Parathyroid adenoma (tissue), 2 donors: Measurements from ENCODE around the gene CSF1R.

Experiments used
- H2AFZ ChIP-seq: fragments of 300-600 bp; sonication (generic); one replicate; pipeline ENCODE4 v1.7.0; 2017; ENCODE audit warnings: antibody characterized with exemption, mild to moderate bottlenecking
- H3K27ac ChIP-seq: fragments of 300-600 bp; sonication (generic); one replicate; pipeline ENCODE4 v1.7.0; 2017
- H3K27me3 ChIP-seq: fragments of 300-600 bp; sonication (generic); one replicate; pipeline ENCODE4 v1.7.0; 2017; ENCODE audit warnings: low read length; ENCODE audit not compliant: control insufficient read depth, insufficient read depth
- H3K36me3 ChIP-seq: fragments of 300-600 bp; sonication (generic); one replicate; pipeline ENCODE4 v1.7.0; 2017; ENCODE audit warnings: low read length; ENCODE audit not compliant: control insufficient read depth, insufficient read depth
- H3K4me1 ChIP-seq: fragments of 300-600 bp; sonication (generic); one replicate; pipeline ENCODE4 v1.7.0; 2017; ENCODE audit warnings: control low read depth
- H3K4me2 ChIP-seq: fragments of 300-600 bp; sonication (generic); one replicate; pipeline ENCODE4 v1.7.0; 2017; ENCODE audit warnings: low read length
- H3K4me3 ChIP-seq: fragments of 300-600 bp; sonication (generic); one replicate; pipeline ENCODE4 v1.7.0; 2017; ENCODE audit warnings: low read depth, low read length
- H3K79me2 ChIP-seq: fragments of 300-600 bp; sonication (generic); one replicate; pipeline ENCODE4 v1.7.0; 2017; ENCODE audit warnings: control low read depth
- H3K9ac ChIP-seq: fragments of 300-600 bp; sonication (generic); one replicate; pipeline ENCODE4 v1.7.0; 2017; ENCODE audit warnings: mild to moderate bottlenecking
- H3K9me3 ChIP-seq: fragments of 300-600 bp; sonication (generic); one replicate; pipeline ENCODE4 v1.7.0; 2017; ENCODE audit warnings: low read length; ENCODE audit not compliant: control insufficient read depth
- TF ChIP-seq, protein P1 (sequence below): fragments of 300-600 bp; sonication (generic); IDR thresholded peaks from one replicate; pipeline ENCODE4 v1.7.0; 2017; ENCODE audit warnings: antibody characterized with exemption, mild to moderate bottlenecking
- donor health status: primary hyperparathyroidism.

Gene CSF1R

DNA sequence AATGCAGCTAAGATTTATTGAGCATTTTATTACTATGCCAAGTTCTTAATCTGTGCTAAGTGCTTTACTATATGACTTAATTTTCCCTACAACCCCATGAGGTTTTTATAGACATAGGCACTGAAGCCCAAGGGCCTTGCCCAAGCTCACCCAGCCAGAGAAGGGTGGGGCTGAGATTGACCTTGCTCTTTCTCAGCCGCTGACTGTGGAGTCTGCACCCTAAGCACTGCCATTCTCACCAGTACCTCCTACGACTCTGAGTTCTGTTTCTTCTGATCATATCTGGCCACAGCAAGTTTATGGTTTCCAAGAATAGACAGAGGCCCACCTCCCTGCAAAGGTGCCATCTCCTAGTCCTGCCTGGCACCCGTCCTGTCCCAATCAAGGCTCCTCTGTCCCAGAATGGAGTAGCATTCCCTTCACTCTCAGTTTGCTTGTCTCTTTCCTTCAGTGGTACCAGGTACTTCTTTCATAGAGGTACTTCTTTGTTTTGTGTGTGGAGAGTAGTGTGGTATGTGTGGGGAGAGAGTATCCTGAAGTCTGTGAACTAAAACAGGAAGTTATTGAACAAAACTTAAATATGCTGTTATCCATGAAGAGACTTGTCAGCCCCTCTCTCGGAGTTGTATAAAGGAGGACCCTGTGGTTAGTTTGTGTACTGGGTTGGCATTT lies 42.6 kb downstream of the CSF1R start:
- H2AFZ ChIP-seq: no peak overlapping the region
- no peaks in the 10 kb centered on the region for H3K79me2 ChIP-seq
- peak overlapping the region; percentile 11 for H3K27ac ChIP-seq
- H3K27me3 ChIP-seq: no peaks in the 10 kb centered on the region
- H3K36me3 ChIP-seq: no peaks in the 10 kb centered on the region
- H3K4me3 ChIP-seq: no peak overlapping the region
- TF ChIP-seq, protein P1, sequence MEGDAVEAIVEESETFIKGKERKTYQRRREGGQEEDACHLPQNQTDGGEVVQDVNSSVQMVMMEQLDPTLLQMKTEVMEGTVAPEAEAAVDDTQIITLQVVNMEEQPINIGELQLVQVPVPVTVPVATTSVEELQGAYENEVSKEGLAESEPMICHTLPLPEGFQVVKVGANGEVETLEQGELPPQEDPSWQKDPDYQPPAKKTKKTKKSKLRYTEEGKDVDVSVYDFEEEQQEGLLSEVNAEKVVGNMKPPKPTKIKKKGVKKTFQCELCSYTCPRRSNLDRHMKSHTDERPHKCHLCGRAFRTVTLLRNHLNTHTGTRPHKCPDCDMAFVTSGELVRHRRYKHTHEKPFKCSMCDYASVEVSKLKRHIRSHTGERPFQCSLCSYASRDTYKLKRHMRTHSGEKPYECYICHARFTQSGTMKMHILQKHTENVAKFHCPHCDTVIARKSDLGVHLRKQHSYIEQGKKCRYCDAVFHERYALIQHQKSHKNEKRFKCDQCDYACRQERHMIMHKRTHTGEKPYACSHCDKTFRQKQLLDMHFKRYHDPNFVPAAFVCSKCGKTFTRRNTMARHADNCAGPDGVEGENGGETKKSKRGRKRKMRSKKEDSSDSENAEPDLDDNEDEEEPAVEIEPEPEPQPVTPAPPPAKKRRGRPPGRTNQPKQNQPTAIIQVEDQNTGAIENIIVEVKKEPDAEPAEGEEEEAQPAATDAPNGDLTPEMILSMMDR: no peak
- no peak overlapping the region for H3K4me2 ChIP-seq
- peaks cover 18% of the 10 kb centered on the region for H3K4me1 ChIP-seq
- no peak overlapping the region for H3K9ac ChIP-seq
- H3K9me3 ChIP-seq: no peaks in the 10 kb centered on the region

DNA sequence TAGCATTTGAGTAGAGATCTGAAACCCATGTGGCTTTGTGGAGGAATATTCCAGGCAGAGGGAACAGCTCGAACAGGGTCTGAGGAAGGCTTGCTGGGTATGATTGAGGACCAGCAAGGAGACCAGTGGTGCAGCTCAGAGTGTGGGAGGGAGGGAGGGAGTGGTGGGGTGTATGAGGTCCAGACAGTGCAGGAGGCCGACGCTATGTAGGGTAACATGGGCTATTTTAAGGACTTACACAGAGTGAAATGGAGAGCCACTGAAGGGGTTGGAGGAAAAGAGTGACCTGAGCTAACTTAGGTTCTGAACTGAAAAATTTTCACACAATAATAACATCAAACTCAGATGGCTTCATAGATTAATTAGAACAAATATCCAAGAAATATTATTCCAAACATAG lies 43.9 kb downstream of the CSF1R start:
- Histone ChIP-seq H3K36me3 (no peaks in the 10 kb centered on the region), H2AFZ (no peak overlapping the region), H3K4me3 (no peak overlapping the region), H3K27me3 (no peaks in the 10 kb centered on the region), H3K4me2 (no peak overlapping the region), H3K79me2 (no peaks in the 10 kb centered on the region), H3K27ac (no peak overlapping the region), H3K9me3 (no peaks in the 10 kb centered on the region), H3K4me1 (peaks cover 18% of the 10 kb centered on the region), H3K9ac (no peak overlapping the region)
- TF ChIP-seq, protein P1: no peak

DNA sequence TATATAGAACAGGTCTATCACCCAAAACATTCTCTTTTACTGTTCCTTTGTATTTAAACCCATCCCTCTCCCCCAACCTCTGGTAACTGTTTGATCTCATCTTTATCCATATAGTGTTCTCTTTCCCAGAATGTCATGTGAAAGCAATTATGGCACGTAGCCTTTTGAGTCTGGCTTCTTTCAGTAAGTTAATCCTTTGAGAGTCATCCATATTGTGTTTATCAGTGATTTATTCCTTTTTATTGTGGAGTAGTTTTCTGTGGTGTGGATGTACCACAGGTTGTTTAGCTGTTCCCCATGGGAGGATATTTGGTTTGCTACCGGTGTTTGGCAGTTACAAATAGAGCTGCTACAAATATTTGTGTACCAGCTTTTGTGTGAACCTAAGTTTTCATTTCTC lies 47.8 kb downstream of the CSF1R start:
- H2AFZ ChIP-seq: no peak overlapping the region
- H3K27me3 ChIP-seq: no peaks in the 10 kb centered on the region
- no peaks in the 10 kb centered on the region for H3K36me3 ChIP-seq
- TF ChIP-seq, protein P1: no peak
- H3K4me1 ChIP-seq: peaks cover 4% of the 10 kb centered on the region
- no peaks in the 10 kb centered on the region for H3K79me2 ChIP-seq
- no peaks in the 10 kb centered on the region for H3K9me3 ChIP-seq
- no peak overlapping the region for H3K27ac ChIP-seq
- no peak overlapping the region for H3K4me3 ChIP-seq
- no peak overlapping the region for H3K4me2 ChIP-seq
- H3K9ac ChIP-seq: no peak overlapping the region

DNA sequence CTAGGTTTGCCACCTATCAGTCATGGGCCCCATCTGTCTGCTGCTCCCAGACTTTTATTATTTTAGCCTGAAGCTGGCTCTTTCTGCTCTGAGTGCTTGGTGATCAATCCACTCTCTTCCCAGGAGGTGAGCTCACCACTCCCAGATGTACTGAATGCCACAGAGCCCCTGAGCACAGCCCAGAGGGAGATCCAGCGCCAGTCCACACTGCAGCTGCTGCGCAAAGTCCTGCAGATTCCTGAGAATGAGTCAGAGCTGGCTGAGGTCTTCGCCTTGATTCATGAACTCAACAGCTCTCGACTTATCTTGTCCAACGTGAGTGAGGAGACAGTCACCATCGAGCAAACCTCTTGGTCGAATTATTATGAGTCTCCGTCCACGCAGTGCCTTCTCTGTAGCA lies 49.8 kb downstream of the CSF1R start:
- Histone ChIP-seq H3K79me2 (no peaks in the 10 kb centered on the region), H3K4me2 (no peak overlapping the region), H3K36me3 (no peaks in the 10 kb centered on the region), H3K9me3 (no peaks in the 10 kb centered on the region), H2AFZ (no peak overlapping the region), H3K4me1 (no peaks in the 10 kb centered on the region), H3K9ac (no peak overlapping the region), H3K27ac (no peak overlapping the region), H3K27me3 (no peaks in the 10 kb centered on the region), H3K4me3 (no peak overlapping the region)
- TF ChIP-seq, protein P1: no peak
